ENCODE results near the gene NGEF. TPM values are rescaled to one million over a fixed set of nuclear protein-coding genes. Genes with fewer than 3 reads are reported as not detected.

NGEF gene
- total RNA-seq, 4 donors from 2014 or later: 4.0 to 16.5 (median 6.2) TPM

DNA sequence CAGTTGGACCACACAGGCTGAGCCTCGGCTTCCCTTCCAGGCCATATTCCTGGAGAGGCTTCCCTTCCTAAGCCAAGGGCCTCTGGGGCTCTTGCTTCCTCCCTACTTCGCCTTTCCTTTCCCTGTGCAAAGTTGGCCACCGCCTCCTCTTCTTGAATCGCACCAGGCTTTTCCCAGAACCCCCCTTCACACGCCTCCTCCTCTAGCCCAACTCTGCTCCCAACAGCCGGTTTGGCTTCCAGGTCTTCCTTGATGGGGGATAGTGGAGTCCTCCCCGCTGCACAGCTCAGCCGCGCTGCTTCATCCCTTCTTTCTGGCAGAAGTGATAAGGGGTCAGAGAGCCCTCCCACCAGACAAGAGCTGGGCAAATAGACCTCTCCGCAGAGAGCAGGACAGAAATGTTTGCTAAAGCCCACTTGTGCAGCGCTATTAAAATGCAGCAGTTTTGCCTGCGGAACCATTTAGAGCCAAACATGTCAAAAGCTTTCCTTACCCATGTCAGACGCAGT is 86.6 kb downstream of the NGEF start:
- intact Hi-C loops (cut with DNase I): no loop called here
- no peak for DNase-seq
- H3K27me3 ChIP-seq: peaks cover 0 to 75% (median 5%) of the 10 kb centered on the region in 4 donors

DNA sequence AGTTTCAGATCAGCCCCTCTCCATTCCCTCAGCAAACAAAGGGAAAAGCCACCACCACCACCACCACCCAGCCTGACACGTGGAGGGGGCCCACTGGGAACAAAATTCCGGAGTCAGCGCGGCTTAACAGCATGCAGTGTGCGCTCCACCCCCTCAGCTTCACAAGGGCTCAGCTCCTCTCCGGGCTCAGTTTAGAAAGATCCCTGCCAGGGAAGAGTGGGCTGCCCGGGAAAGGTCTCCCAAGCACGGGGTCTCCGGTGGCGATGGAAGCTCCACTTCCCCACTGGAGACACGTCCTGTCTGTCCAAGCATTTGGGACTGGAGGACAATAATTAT is 87.3 kb downstream of the NGEF start:
- Histone ChIP-seq H3K4me1 (peaks cover 0 to 45% (median 22%) of the 10 kb centered on the region in 3 donors), H3K27ac (peak overlapping the region in 2 of 4 donors; percentile 7 to 33), H3K27me3 (peaks cover 0 to 75% (median 5%) of the 10 kb centered on the region in 4 donors), H3K9me3 (no peaks in the 10 kb centered on the region), H3K4me3 (no peak overlapping the region), H3K36me3 (no peaks in the 10 kb centered on the region)
- intact Hi-C loops (cut with DNase I): no loop called here
- WGBS, 2 donors: 76 to 83% methylated on average over 3 to 11 of the region's 11 CpGs
- DNase-seq: no peak
- TF ChIP-seq POLR2A (IDR thresholded peaks at IDR 0.05) (no peak), CTCF (IDR thresholded peaks at IDR 0.05) (no peak)

More for the DNA sequence above, 86.6 kb downstream of the NGEF start:
- Histone ChIP-seq H3K27ac (peak overlapping the region in 1 of 4 donors; percentile 80), H3K9me3 (no peaks in the 10 kb centered on the region), H3K36me3 (no peaks in the 10 kb centered on the region), H3K4me3 (peak overlapping the region in 3 of 4 donors; percentile 52 to 72 (median 65)), H3K4me1 (peaks cover 0 to 45% (median 22%) of the 10 kb centered on the region in 3 donors)
- 21 to 56% methylated on average over 3 to 6 of the region's 13 CpGs for WGBS, 2 donors
- TF ChIP-seq POLR2A (IDR thresholded peaks at IDR 0.05) (no peak), CTCF (IDR thresholded peaks at IDR 0.05) (no peak)

- Histone ChIP-seq H3K4me1 (peaks cover 0 to 45% (median 22%) of the 10 kb centered on the region in 3 donors), H3K9me3 (no peaks in the 10 kb centered on the region), H3K27ac (peak overlapping the region in 2 of 4 donors; percentile 7 to 33), H3K36me3 (peaks cover 0 to under 1% (median 0%) of the 10 kb centered on the region in 3 donors), H3K27me3 (peaks cover 0 to 75% (median 5%) of the 10 kb centered on the region in 4 donors), H3K4me3 (no peak overlapping the region)
- intact Hi-C loops (cut with DNase I): no loop called here
- no peak for DNase-seq
- TF ChIP-seq CTCF (IDR thresholded peaks at IDR 0.05) (no peak), POLR2A (IDR thresholded peaks at IDR 0.05) (no peak)
- WGBS, 2 donors: 26 to 32% methylated on average over 7 to 9 of the region's 11 CpGs
Observed at GRCh38 chr2:232925153-232925820, 87.8 kb downstream of the NGEF start.

DNA sequence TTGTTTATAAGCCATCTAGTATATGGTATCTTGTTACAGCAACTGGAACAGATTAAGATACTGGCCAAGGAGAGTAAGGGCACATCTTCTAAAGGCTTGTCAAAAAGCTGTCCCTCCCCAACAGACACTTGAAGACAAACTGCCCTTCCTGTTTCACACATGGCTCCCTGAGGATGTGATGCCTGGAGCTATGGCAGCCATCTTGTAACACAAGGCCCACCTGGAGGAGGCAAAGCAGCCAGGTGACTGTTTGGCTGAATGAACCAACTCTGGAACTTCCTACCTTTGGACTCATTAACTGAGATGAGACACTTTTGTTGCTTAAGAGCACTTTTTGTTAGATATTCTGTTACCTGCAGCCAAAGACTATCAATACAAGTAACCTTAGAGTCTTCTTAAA is 88.6 kb downstream of the NGEF start:
- peaks cover 0 to 71% (median 5%) of the 10 kb centered on the region in 4 donors for H3K27me3 ChIP-seq
- intact Hi-C loops (cut with DNase I): no loop called here
- no peak for DNase-seq
- H3K4me3 ChIP-seq: no peak overlapping the region
- peaks cover 0 to 8% (median 0%) of the 10 kb centered on the region in 3 donors for H3K36me3 ChIP-seq
- H3K9me3 ChIP-seq: no peaks in the 10 kb centered on the region
- H3K4me1 ChIP-seq: peaks cover 0 to 45% (median 22%) of the 10 kb centered on the region in 3 donors
- TF ChIP-seq CTCF (IDR thresholded peaks at IDR 0.05): no peak
- TF ChIP-seq POLR2A (IDR thresholded peaks at IDR 0.05): no peak
- H3K27ac ChIP-seq: no peak overlapping the region

GRCh38 chr2:232920760-232921159 is 92.3 kb downstream of the NGEF start:
- no peak for DNase-seq
- TF ChIP-seq POLR2A (IDR thresholded peaks at IDR 0.05) (no peak), CTCF (IDR thresholded peaks at IDR 0.05) (no peak)
- peaks cover 0 to 40% (median 0%) of the 10 kb centered on the region in 4 donors for H3K27me3 ChIP-seq
- no peak overlapping the region for H3K4me3 ChIP-seq
- intact Hi-C loops (cut with DNase I): no loop called here
- peaks cover 0 to 8% (median 0%) of the 10 kb centered on the region in 3 donors for H3K36me3 ChIP-seq
- H3K27ac ChIP-seq: no peak overlapping the region
- 72 to 76% methylated on average over 3 of the region's 3 CpGs for WGBS, 2 donors
- H3K9me3 ChIP-seq: no peaks in the 10 kb centered on the region
- peaks cover 0 to 13% (median 0%) of the 10 kb centered on the region in 3 donors for H3K4me1 ChIP-seq
